Activated T-helper 9 cell treated with anti-CD3 and anti-CD28 coated beads, Interleukin-2, amount 50 U/mL, for 16 hours (primary cell): Measurements from ENCODE around the gene MRPS31.
"Not testable (repeated sequence)": the region's sequence is repeated elsewhere in the genome, so short reads cannot be mapped to it uniquely, and the experiment has no call there.

Source experiments
- DNase-seq: peaks from one replicate; pipeline ENCODE4 v3.0.0-alpha.2; 2020; ENCODE audit warnings: low read depth

Gene MRPS31

GRCh38 chr13:40758811-40759210, 12.2 kb downstream of the MRPS31 start:
- DNase-seq: no peak

GRCh38 chr13:40756042-40756441, 14.9 kb downstream of the MRPS31 start:
- no peak for DNase-seq

GRCh38 chr13:40755082-40755700, 15.8 kb downstream of the MRPS31 start:
- DNase-seq: no peak

- DNase-seq: no peak
Measured at GRCh38 chr13:40749327-40749726, 21.7 kb downstream of the MRPS31 start.

- not testable (repeated sequence) for DNase-seq
Measured at GRCh38 chr13:40735232-40735548, 35.8 kb downstream of the MRPS31 start.

- DNase-seq: not testable (repeated sequence)
Measured at GRCh38 chr13:40734536-40735231, 36.3 kb downstream of the MRPS31 start.

GRCh38 chr13:40732658-40733057, 38.3 kb downstream of the MRPS31 start:
- DNase-seq: no peak

GRCh38 chr13:40728595-40728994, 42.4 kb downstream of the MRPS31 start:
- no peak for DNase-seq

GRCh38 chr13:40714433-40714832, 56.6 kb downstream of the MRPS31 start:
- not testable (repeated sequence) for DNase-seq

- no peak for DNase-seq
Measured at GRCh38 chr13:40706439-40706838, 64.6 kb downstream of the MRPS31 start.

- DNase-seq: no peak
Measured at GRCh38 chr13:40697711-40698110, 73.3 kb downstream of the MRPS31 start.

- no peak for DNase-seq
Measured at GRCh38 chr13:40694426-40694825, 76.6 kb downstream of the MRPS31 start.

- no peak for DNase-seq
Measured at GRCh38 chr13:40692946-40693345, 78.0 kb downstream of the MRPS31 start.

GRCh38 chr13:40688781-40689180, 82.2 kb downstream of the MRPS31 start:
- no peak for DNase-seq

GRCh38 chr13:40682449-40683240, 88.3 kb downstream of the MRPS31 start:
- no peak for DNase-seq

- DNase-seq: no peak
Measured at GRCh38 chr13:40681341-40682146, 89.4 kb downstream of the MRPS31 start.

- DNase-seq: no peak
Measured at GRCh38 chr13:40680659-40681323, 90.2 kb downstream of the MRPS31 start.

GRCh38 chr13:40679480-40679985, 91.5 kb downstream of the MRPS31 start:
- no peak for DNase-seq
